Stimulated activated CD4-positive, alpha-beta T cell treated with anti-CD3 and anti-CD28 coated beads, TNF-alpha, amount 100 ng/mL, for 48 hours (primary cell): ENCODE results near the gene RBBP7.
A peak's percentile ranks its signal among the peaks of the same experiment; 100 is the strongest.

Experiments
- DNase-seq, 3 donors: peaks; one replicate each; pipeline ENCODE4 v3.0.0-alpha.2; 2020; ENCODE audit warnings: low read depth in 3 of 3

The RBBP7 gene

DNA sequence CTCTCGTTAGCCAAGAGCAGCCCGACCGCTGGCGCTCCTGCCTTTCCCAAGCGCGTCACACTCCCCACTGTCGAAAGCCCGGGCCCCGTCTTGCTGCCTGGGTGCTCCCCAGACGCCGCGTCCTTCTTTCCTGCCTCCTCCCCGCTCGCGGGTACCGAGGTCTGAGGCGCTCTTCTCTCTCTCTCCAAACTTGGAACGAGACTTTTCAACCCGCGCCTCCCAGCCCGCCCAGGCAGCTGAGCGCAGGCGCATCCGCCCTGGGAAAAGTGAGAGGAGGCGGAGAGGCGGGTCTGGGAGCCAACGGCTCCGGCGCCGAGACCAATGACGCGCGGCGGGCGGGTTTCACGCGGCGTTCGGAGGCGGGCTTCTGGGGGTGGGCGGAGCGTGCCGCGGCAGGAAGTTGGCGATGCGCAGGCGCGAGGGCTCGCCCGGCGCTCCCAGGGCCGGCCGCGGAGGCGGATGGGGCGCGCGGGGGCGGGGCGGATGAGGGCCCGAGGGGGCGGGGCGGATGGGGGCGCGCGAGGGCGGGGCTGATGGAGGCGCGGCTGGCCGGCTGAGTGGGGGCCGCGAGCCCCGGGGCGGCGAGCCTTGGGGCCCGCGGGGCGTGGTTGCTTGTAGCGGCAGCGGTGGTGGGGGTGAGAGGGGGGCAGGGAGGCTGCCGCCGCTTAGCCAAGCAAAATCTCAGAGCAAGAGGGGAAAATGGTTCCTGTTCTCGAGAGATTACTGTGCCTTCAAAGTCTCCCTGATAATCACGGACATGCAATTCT lies at the start of gene RBBP7:
TSS of gene RBBP7 (minus strand) at position 268 of the 767 bp plus-strand sequence. CDS start 309 bp downstream, outside the sequence.
- DNase-seq, result peak; percentile 75 to 91 (median 84)

DNA sequence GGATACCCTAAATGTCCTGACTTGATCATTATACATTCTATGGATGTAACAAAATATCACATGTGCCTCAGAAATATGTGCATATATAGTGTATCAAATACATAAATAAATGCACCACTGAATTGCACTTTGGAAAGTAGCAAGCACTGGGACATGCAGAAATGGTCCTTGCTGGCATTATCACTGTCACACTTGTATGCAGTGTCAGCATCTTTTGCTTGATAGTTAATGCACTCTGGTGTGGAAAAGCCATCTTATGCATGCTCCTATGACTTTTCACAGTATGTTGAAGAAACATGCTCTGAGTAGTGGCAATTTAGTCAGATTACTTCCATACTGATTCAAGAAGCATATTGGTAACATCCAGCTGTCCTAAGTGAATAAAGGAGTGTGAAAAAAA lies 48.8 kb upstream of the RBBP7 start:
- DNase-seq, result no peak

DNA sequence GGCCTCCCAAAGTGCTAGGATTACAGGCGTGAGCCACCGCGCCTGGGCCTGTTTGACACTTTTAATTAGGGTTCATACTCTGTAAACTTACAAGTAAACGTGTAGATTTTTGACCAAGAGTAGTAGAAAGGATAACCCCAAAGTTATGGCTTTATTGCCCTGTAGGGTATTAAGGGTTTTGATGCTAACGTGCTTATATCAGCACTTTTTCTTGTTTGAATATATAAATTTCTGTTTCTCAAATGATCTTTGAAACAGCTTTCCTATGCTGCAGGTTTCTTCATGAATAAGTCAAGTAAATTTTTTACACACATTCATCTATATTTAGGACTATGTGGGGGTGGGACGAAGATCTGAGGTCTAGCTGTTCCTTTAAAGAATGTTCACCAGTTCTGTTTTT lies 47.0 kb upstream of the RBBP7 start:
- DNase-seq, result no peak

DNA sequence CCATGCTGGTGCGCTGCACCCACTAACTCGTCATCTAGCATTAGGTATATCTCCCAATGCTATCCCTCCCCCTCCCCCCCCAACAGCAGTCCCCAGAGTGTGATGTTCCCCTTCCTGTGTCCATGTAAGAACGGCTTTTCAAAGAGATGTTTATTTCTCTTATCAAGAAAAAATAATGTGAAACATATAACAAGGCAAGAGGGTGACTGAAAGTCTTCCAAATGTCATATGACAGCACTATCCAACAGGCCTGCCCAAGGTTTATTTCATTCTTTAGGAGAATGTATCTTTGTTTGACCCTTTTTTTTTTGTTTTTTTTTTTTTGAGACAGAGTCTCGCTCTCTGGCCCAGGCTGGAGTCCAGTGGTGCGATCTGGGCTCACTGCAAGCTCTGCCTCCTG lies 46.4 kb upstream of the RBBP7 start:
- no peak for DNase-seq

DNA sequence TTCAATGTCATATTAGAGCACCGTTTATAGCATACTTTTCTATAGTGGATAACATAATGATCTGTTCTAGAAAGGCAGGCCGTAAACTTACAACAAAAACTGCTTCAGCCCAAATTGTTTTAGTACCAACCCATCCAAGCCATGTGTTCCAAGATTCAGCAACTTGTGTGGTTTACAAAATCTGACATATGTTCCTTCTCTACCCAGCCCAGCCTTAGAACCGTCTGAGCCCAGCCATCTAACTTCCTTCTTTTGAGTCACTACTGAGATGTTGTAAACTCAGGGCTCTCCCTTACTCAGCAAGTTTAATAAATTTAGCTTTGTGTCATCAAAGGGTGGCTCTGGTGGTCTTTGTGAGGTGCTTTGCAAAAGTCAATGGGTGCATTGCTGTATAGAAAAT lies 43.9 kb upstream of the RBBP7 start:
- DNase-seq, result no peak

DNA sequence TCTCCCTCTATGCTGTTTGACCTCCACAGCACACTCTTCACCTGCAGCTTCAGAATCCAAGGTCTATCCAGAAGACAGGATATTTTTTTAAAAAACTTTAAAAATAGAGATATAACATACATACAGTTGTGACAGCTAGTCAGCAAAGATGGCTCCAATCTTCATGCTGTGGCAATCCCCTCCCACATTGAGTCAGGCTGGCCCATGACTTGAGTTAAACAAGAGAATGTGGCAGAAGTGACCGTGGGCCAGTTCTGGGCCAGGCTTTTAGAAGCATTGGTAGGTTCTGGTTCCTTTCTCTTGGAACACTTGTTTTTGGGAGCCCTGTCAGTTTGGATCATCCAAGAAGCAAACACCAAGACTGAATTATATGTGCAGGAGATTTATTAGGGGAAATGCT lies 40.2 kb upstream of the RBBP7 start:
- DNase-seq, result no peak

DNA sequence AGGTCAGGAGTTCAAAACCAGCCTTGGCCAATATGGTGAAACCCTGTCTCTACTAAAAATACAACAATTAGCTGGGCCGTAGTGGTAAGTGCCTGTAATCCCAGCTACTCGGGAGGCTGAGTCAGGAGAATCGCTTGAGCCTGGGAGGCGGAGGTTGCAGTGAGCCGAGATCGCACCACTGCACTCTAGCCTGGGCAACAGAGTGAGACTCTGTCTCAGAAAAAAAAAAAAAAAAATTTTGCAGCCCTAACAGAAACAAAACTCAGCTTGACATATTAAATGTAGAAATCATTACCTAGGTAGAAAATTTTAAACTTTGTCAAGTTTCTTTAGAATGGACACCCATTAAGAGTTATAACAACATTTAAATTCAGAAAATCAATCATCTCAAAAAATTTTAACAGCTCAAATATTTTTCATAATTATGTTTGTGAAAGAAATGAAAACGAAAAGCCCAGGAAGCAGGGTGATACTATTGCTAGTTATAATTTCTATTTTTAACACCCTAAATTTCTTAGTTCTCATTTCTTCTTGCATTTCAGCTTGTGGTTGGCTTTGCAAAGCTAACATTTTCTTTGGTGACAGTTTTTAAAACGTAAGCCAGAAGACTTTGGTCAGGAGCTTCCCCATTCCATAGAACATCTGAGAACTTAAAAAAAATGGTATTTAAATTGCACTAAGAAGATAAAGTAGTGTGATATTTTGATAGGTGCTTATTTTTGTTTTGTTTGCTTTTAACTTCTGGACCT lies 33.3 kb upstream of the RBBP7 start:
- no peak for DNase-seq

DNA sequence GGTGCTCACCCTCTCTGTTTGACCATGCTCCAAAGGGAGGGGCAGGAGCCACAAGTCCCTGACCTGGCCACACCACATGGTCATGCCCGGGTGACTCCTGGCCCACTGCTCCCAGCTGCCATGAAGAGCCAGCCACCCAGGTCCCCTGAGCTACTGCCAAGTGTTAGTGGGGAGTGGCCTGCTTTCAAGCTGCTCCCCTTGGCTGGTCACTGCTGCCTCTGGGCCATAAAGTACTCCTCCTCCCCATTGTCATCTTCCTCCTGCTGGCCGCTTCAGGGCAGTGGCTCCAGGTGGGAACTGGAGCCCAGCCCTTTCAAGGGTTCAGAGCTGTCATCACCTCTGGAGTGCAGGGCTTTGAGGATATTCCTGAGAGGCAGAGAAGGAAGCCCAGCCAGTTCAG lies 27.3 kb upstream of the RBBP7 start:
- DNase-seq, result no peak

DNA sequence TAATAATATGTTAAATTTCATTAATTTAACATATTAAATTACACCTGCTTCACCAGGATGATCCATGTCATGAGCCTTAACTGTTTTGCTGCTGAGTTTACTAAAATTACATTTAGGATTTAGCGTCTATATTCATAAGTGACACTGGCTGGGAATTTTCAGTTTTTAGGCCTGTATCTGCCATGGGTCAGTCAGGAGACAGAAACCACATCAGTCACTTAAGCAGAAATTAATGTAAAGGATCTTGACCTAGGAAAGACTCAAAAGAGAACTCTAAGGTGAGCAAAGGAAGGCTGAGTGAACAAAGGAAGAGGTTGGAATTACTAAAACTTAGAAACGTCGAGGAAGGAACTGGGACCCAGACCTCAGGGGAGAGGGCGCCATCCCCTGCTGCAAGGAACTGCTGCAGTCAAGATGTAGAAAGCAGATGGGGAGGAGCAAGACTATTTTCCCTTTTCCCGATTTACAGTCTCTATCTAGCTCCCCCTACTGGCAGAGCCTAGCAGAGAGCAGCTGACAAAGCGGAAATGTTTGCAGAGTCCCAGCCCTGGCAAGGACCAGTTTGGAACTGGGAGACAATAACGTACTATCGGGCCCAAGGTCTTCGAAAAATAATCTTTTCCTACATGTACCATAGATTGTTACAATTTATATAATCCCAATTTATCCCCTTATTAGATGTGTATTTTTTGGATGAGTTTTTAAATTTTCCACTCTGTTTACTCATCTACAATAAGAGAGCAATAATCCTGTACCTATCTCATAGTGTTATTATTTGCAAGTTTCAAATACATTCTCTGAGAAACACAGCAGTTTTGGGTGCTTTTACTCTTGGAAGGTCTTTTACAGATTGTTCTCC lies 22.6 kb upstream of the RBBP7 start:
- peak in 1 of 3 donors; percentile 52 for DNase-seq

DNA sequence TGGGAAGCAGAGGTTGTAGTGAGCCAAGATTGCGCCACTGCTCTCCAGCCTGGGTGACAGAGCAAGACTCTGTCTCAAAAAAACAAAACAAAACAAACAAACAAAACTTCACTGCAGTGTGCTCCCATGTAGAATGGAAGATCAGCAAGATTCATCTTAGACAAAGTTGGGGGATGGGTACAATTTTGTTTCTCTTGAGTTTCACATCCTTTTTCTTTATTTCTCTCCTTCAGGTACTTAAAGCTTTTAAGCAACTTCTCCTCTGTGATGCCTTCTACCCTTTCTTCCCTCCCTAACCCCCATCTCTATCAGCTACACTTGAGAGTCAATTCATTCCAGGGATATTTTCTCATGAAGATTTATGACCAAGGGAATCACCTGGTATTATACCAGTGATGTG lies 15.5 kb upstream of the RBBP7 start:
- DNase-seq, result no peak

DNA sequence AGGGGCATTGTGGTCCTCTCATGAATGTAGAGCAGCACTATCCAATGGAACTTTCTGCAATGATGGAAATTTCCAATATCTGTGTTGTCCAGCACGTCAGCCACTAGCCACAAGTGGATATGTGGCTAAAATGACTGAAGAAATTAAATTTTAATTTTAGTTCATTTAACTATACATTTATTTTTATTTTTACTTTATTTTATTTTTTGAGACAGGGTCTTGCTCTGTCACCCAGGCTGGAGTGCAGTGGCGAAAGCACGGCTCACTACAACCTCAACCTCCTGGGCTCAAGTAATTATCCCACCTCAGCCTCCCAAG lies 13.3 kb upstream of the RBBP7 start:
- DNase-seq, result no peak

DNA sequence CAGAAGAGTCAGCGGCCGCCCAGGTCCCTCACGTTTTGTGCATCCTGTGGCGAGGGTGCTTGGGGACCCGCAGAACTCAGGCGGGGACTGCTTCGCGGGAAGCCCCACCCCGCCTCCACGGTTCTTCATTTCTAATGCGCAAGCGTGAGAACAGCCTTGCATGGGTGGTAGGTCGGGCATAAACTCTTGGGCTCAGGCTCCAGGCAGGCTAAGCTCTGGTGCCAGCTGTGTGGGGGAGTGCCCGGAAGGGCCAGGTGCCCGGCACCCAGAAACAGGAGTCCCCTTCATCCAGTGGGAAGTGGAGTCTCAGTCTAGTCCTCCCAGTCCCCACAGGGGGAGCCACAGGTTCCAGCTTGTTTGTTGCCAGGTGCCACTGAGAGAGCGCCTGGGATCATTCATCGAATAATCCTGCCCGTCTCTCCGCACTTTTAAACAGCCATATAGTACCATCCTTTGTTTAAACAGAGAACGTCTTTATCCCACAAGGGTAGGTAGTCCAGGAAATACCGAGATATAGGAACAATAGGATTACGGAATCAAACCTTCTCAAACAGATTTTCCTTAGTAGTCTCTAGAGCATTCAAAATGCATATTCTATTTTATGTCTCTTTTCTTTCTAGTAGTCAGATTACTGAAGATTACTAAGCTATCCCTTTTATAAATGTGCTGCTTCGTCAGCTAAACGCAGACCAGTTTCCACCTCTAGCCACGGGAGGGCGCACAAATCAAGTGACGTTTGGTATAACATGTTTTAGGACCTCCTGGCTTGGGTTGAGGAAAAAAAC lies 12.7 kb upstream of the RBBP7 start:
- peak in 1 of 3 donors; percentile 48 for DNase-seq

DNA sequence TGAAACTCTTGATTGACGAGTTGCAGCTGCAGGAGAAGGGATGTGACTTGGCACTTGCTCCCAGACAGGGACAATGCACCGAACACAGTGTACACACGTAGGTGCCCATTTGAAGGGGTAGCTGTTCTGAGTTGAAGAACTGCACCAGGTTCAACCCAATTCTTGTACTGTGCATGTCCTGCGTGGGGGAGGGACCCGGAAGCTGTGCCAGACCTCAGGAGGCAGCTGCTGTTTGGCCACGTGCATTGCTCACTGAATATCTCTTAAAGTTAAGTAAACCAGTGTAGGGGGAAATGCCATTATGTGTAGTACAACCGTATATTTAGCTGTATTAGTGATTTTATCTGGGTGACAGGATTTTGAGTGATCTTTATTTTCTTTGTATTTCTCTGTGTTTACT lies 12.0 kb upstream of the RBBP7 start:
- no peak for DNase-seq

DNA sequence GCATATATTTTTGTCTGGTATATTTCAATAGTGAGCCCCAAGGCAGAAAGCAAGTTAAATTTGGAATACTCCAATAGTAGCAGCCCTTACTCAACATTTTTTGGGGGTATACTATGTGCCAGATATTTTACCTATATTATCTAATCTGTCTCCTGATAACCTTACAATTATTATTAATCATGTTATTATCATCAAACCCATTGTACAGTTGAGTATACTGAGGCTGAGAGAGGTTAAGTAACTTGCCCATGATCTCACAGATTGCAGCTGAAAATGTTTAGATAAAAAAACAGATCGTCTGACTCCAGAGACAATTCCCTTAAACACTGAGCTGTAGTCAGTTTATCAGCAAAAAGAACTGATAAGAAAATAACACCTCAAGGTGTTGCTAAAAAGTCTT lies 6.5 kb upstream of the RBBP7 start:
- no peak for DNase-seq

DNA sequence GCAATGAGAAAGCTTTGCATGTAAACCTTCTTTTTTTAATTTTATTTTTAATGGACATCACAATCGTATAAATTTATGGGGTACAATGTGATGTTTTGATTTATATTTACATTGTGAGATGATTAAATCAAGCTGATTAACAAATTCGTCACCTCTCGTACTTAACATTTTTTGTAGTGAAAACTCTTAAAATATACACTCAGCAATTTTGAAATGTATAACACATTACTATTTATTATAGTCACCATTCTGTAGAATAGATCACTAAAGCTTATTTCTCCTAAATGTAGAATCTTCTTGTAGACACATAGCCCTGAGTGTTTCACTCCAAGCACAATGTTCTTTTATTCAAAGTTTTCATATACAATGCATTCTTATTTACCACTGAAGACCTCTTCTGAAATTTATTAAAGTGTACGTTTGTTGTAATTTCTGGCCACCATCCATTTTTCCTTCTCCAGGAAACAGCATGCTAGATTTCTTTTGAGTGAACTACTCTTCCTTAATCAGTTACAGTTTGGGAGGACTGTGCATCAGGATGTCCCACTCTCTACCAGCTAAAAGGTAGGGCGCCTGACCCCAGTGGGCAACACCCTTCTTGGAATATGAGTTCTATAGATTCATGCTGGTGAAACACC lies 4.4 kb upstream of the RBBP7 start:
- no peak for DNase-seq

DNA sequence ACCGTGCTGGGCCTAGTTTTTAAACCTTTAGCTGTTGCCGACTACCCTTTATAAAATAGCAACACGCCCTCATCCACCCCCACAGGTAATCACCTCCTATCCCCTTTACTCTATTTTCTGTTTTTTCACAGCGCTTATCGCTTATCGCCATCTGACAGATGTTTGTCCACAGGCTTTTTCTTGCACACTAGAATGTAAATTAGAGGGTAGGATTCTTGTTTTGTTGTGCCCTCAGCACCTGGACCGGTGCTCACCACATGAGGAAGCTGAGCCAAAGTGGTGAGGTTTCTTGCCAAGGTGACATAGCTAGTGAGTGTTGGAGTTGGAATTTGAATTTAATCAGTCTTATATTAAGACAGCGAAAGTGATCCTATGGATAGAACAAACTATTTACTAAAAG lies 2.9 kb upstream of the RBBP7 start:
- no peak for DNase-seq

DNA sequence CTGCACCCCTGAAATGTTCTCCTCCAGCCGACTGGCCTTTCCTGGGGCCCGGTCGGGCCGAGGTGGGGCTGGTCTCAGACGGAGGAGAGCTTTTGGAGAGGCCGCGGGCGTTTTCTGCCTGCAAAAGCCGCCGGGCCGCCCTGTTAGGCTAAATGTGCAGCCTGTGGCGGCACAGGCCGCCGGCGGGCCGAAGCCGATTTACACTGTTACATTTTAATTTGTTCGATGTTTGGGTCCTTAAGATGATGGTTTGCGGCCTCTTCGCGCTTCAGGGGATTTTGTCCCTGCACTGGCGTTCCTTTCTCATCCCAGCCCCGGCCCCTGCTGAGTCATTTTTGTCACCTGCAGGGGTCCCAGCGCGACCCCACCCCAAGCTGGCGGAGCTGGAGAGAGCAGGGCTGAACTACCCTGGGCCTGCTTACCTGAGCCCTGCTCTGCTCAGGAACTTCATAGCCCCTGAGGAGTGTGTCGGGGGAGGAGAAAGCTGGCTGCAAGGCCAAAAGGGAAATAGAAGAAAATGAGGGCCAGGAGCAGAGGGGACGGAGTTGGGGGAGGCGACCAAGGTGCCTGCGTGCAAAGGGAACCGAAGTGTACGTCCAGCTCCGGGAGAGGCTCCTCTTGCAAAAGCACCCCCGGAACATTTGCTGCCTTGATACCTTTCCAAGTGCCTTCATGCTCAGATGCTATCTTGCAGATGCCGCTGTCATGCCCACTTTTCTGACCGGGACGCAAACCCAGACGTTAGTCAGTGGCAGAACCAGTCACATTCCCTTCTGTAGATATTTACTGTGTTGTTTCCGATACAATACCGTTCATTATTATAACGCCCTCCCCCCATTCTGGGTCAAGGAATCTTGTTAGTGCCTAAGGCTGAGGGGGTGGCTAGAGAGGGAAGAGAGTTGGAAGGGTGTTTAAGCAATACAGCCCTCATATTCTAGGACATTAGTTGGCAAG lies 977 bp upstream of the RBBP7 start:
- DNase-seq, result no peak

DNA sequence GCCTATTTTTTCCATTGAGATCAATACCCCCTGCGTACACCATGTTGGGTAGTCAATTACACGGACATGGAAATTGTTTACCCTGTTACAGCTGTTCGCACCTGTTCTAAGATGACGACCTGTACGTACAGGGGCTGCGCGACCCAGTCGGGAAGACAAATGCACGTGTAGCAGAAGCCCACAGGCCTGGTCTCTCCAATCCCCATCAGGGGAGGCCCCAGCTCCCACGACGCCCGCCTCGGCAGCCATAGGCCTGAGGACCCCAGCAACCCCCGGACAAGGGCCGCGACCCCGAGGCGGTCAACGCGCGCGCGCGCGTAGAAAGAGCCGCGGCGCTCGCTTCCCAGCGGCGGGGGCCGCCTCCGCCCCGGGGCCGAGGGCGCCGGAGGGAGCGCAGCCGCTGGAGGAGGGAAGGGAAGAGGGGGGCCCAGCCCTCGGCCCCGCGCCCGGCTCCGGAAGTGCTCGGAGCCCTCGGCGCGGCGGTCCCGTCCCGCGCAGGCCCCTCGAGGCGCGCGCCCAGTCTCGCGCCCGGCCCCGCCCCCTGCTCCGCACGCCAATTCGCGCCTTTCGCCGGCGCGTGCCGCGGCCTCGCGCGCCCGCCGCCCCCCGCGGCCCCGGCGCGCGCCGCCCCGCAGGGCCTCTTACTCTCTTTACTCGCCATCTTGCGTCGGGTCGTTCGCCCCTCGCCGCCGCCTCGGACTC lies 618 bp downstream of the RBBP7 start:
- no peak for DNase-seq

DNA sequence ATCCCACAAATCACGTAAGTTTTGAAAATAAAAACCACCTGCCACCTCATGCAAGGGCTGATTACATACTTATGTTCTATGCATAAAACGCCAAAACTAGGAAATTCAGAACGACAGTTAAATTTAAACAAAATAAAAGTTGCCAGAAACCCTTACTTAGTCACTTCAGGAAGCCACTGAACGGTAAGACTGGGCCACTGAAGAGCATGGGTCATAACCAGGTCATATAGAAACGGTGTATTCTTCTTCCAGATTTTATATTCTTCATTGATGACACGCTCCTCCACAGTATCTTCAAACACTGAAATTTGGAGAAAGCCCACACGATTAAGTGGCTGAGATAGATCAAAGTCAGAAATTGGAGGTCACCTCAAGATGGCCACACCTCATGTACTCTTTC lies 1.2 kb downstream of the RBBP7 start:
- DNase-seq, result no peak

DNA sequence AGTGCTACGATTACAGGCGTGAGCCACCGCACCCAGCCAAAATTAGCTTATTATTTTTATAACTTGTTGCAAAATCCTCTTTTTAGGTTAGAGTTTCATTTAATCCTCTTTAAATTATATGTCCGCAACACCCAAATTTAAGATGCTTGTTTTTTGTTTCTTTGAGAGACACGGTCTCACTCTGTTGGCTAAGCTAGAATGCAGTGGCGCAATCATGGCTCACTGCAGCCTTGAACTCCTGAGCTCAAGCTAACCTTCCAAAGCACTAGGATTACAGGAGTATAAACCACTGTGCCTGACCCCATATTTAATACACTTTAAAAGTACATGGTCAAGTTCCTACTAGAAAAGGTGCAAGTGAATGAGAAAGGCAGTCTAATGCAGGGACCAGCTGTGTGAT lies 2.2 kb downstream of the RBBP7 start:
- DNase-seq, result no peak
